IMR-90 (cell line): ENCODE measurements around the gene SH3BP5. TPM values are rescaled to one million over a fixed set of nuclear protein-coding genes. Genes with fewer than 3 reads are reported as not detected.

Source experiments
- ATAC-seq: fragments of 200-7000 bp; cut with Tn5 transposase; 2 replicates; pipeline ENCODE4 v1.9.1; 2020; ENCODE audit warnings: low read depth, mild to moderate bottlenecking, moderate library complexity
- BruUV-seq: library from RNA; stranded (reverse); fragments of 400-500 nt; replicated peaks from 2 replicates; lab custom pipeline; 2021; lab: Mats Ljungman, UMichigan
- CTCF ChIA-PET: fragments of 300-600 bp; formaldehyde crosslinking; extraction: SDS; loops from one replicate; lab custom pipeline; 2021; ENCODE audit warnings: antibody characterized with exemption; lab: Yijun Ruan, JAX
- POLR2A ChIA-PET: fragments of 300-600 bp; sonication (Branson Sonifier 250); formaldehyde crosslinking; loops from one replicate; lab custom pipeline; 2022; ENCODE audit warnings: antibody characterized with exemption; ENCODE audit not compliant: unreplicated experiment; lab: Charles Lee
- DNase-seq: peaks from one replicate; pipeline ENCODE4 v3.0.0; 2013
- H2AFZ ChIP-seq: replicated peaks from 2 replicates; pipeline ENCODE3; 2013; ENCODE audit warnings: low read length, mild to moderate bottlenecking; ENCODE audit not compliant: poor library complexity
- H2AK5ac ChIP-seq: 2 replicates; pipeline ENCODE4 v1.6.1; 2013; ENCODE audit warnings: low read depth, low read length, inconsistent platforms
- H2AK9ac ChIP-seq: replicated peaks from 2 replicates; pipeline ENCODE3; 2013; ENCODE audit warnings: mild to moderate bottlenecking, low read depth, low read length, moderate library complexity; ENCODE audit not compliant: poor library complexity
- H2BK120ac ChIP-seq: 2 replicates; pipeline ENCODE4 v1.6.1; 2013; ENCODE audit warnings: low read depth, low read length, inconsistent platforms
- H2BK15ac ChIP-seq: 3 replicates; pipeline ENCODE4 v1.6.1; 2013; ENCODE audit warnings: low read depth, low read length, inconsistent platforms
- H2BK20ac ChIP-seq: 2 replicates; pipeline ENCODE4 v1.6.1; 2013; ENCODE audit warnings: low read depth, mild to moderate bottlenecking, inconsistent platforms, low read length, moderate library complexity
- H2BK5ac ChIP-seq: 2 replicates; pipeline ENCODE4 v1.6.1; 2013; ENCODE audit warnings: mild to moderate bottlenecking, low read depth, low read length, inconsistent platforms; ENCODE audit not compliant: poor library complexity, severe bottlenecking
- H3K14ac ChIP-seq: replicated peaks from 2 replicates; pipeline ENCODE4 v1.6.1; 2013; ENCODE audit warnings: low read depth, low read length, inconsistent platforms
- H3K18ac ChIP-seq: 2 replicates; pipeline ENCODE4 v1.6.1; 2013; ENCODE audit warnings: low read depth, low read length, control low read depth
- H3K23ac ChIP-seq: 2 replicates; pipeline ENCODE4 v1.6.1; 2013; ENCODE audit warnings: low read depth, low read length, inconsistent platforms
- H3K27ac ChIP-seq: 2 replicates; pipeline ENCODE4 v1.5.1; 2013; ENCODE audit warnings: mild to moderate bottlenecking, control low read depth, low read length; ENCODE audit not compliant: insufficient read depth
- H3K27me3 ChIP-seq: 2 replicates; pipeline ENCODE4 v1.6.1; 2013; ENCODE audit warnings: low read length; ENCODE audit not compliant: control insufficient read depth, insufficient read depth
- H3K36me3 ChIP-seq: 2 replicates; pipeline ENCODE4 v1.6.1; 2013; ENCODE audit warnings: low read length, mixed read lengths; ENCODE audit not compliant: control insufficient read depth, insufficient read depth
- H3K4ac ChIP-seq: 2 replicates; pipeline ENCODE4 v1.6.1; 2013; ENCODE audit warnings: low read depth, low read length, inconsistent platforms
- H3K4me1 ChIP-seq: 2 replicates; pipeline ENCODE4 v1.6.1; 2013; ENCODE audit warnings: low read length, mixed read lengths; ENCODE audit not compliant: control insufficient read depth, insufficient read depth
- H3K4me2 ChIP-seq: 2 replicates; pipeline ENCODE4 v1.6.1; 2013; ENCODE audit warnings: low read depth, mild to moderate bottlenecking, control low read depth, low read length, moderate library complexity
- H3K4me3 ChIP-seq: 2 replicates; pipeline ENCODE4 v1.5.1; 2013; ENCODE audit warnings: low read depth, mild to moderate bottlenecking, control low read depth, low read length, moderate library complexity; ENCODE audit not compliant: insufficient read depth
- H3K56ac ChIP-seq: 2 replicates; pipeline ENCODE4 v1.6.1; 2013; ENCODE audit warnings: low read length, inconsistent platforms; ENCODE audit not compliant: insufficient read depth; ENCODE audit errors: extremely low read depth
- H3K79me1 ChIP-seq, 2 experiments: 2 replicates each; pipeline ENCODE4 v1.6.1; 2013; ENCODE audit warnings: low read length in 2 of 2, inconsistent platforms in 1 of 2, low read depth in 1 of 2
- H3K9ac ChIP-seq: 2 replicates; pipeline ENCODE4 v1.6.1; 2013; ENCODE audit warnings: low read depth, low read length, control low read depth
- H3K9me1 ChIP-seq: 2 replicates; pipeline ENCODE4 v1.6.1; 2013; ENCODE audit warnings: low read length, inconsistent platforms; ENCODE audit not compliant: insufficient read depth
- H3K9me3 ChIP-seq: 2 replicates; pipeline ENCODE4 v1.6.1; 2013; ENCODE audit warnings: low read length; ENCODE audit not compliant: control insufficient read depth, insufficient read depth
- H4K20me1 ChIP-seq: 2 replicates; pipeline ENCODE4 v1.6.1; 2013; ENCODE audit warnings: low read length, inconsistent platforms; ENCODE audit not compliant: insufficient read depth
- H4K5ac ChIP-seq: 2 replicates; pipeline ENCODE4 v1.6.1; 2013; ENCODE audit warnings: mild to moderate bottlenecking, low read depth, low read length, control low read depth
- H4K8ac ChIP-seq, 2 experiments: 2 replicates each; pipeline ENCODE4 v1.6.1; 2013; ENCODE audit warnings: low read depth in 2 of 2, low read length in 2 of 2, control low read depth in 1 of 2, inconsistent platforms in 1 of 2
- H4K91ac ChIP-seq: 2 replicates; pipeline ENCODE4 v1.6.1; 2013; ENCODE audit warnings: low read depth, low read length, inconsistent platforms; ENCODE audit not compliant: insufficient read depth
- BHLHE40 ChIP-seq: fragments of 150-350 bp; IDR thresholded peaks from 2 replicates; pipeline ENCODE4 v1.6.1; 2016; ENCODE audit warnings: mild to moderate bottlenecking, low read depth, low read length
- CEBPB ChIP-seq: IDR thresholded peaks from 2 replicates; pipeline ENCODE4 v1.6.1; 2012; ENCODE audit warnings: low read depth, low read length, improper control_type of control experiment
- CHD1 ChIP-seq: IDR thresholded peaks from 2 replicates; pipeline ENCODE4 v1.6.1; 2012; ENCODE audit warnings: low read depth, low read length, improper control_type of control experiment
- CTCF ChIP-seq: conservative IDR thresholded peaks from 2 replicates; pipeline ENCODE4 v1.5.1; 2012; ENCODE audit warnings: mild to moderate bottlenecking, low read depth, low read length, improper control_type of control experiment
- ELK1 ChIP-seq: fragments of 150-350 bp; IDR thresholded peaks from 2 replicates; pipeline ENCODE4 v1.6.1; 2016; ENCODE audit warnings: low read depth, mild to moderate bottlenecking, low read length, moderate library complexity, borderline replicate concordance
- FOS ChIP-seq: fragments of 150-350 bp; IDR thresholded peaks from 2 replicates; pipeline ENCODE4 v1.6.1; 2016; ENCODE audit warnings: low read depth, low read length
- MAFK ChIP-seq: IDR thresholded peaks from 2 replicates; pipeline ENCODE4 v1.6.1; 2012; ENCODE audit warnings: low read depth, low read length, improper control_type of control experiment
- MXI1 ChIP-seq: IDR thresholded peaks from 2 replicates; pipeline ENCODE4 v1.6.1; 2012; ENCODE audit warnings: low read depth, mild to moderate bottlenecking, low read length, moderate library complexity, borderline replicate concordance
- NFE2L2 ChIP-seq: fragments of 150-350 bp; IDR thresholded peaks from 2 replicates; pipeline ENCODE4 v1.6.1; 2016; ENCODE audit warnings: low read depth, mild to moderate bottlenecking, low read length
- POLR2A ChIP-seq: IDR thresholded peaks from 2 replicates; pipeline ENCODE4 v1.6.1; 2012; ENCODE audit warnings: mild to moderate bottlenecking, low read depth, low read length
- RAD21 ChIP-seq: IDR thresholded peaks from 2 replicates; pipeline ENCODE4 v1.6.1; 2012; ENCODE audit warnings: low read length, improper control_type of control experiment
- RCOR1 ChIP-seq: IDR thresholded peaks from 2 replicates; pipeline ENCODE4 v1.6.1; 2012; ENCODE audit warnings: mild to moderate bottlenecking, low read length, improper control_type of control experiment; ENCODE audit not compliant: insufficient replicate concordance
- RFX5 ChIP-seq: IDR thresholded peaks from 2 replicates; pipeline ENCODE4 v1.8.0; 2012; ENCODE audit warnings: low read depth, mild to moderate bottlenecking, low read length, moderate library complexity
- WGBS, 2 experiments: methylation state at CpG; one replicate each; pipeline versions ENCODE4 v1.1.5 to v1.1.7; 2013; ENCODE audit warnings: missing lambda C conversion rate in 2 of 2; ENCODE audit not compliant: insufficient read length in 1 of 2; ENCODE audit errors: extremely low coverage in 2 of 2; 5-methylcytosine and 5-hydroxymethylcytosine counted together
- dilution Hi-C: fragments of 300-500 bp; cut with HindIII; formaldehyde crosslinking; loops from one replicate; pipeline ENCODE4 v1.14.3; 2018; ENCODE audit warnings: low sequenced_read_pairs; ENCODE audit not compliant: unreplicated experiment
- in situ Hi-C: fragments of 300-500 bp; cut with MboI; formaldehyde crosslinking; loops from 3 replicates; pipeline ENCODE4 v1.14.3; 2019; ENCODE audit warnings: low sequenced_read_pairs, inconsistent platforms, mixed read lengths
- intact Hi-C: fragments of 100-400 bp; cut with micrococcal nuclease; formaldehyde crosslinking; loops from 2 replicates; pipeline ENCODE4 v1.10.0; 2022
- polyA plus RNA-seq, 3 experiments: library from polyadenylated mRNA; depleted of rRNA; stranded (reverse); fragments of >200 nt; gene quantifications; 2 replicates each; pipeline ENCODE4 v1.2.3, GENCODE V29; 2012; ENCODE audit warnings: low replicate concordance in 1 of 3
- total RNA-seq: library from RNA; depleted of rRNA; stranded (reverse); fragments of >200 nt; gene quantifications from 2 replicates; pipeline ENCODE4 v1.2.3, GENCODE V29; 2012

The SH3BP5 gene
- total and polyA plus RNA-seq, 2 of the 4 experiments (the other 2 are of a cell fraction), result 14.0 to 23.5 TPM

- no peaks in the 10 kb centered on the region for H3K27me3 ChIP-seq
- no peak overlapping the region for H4K91ac ChIP-seq
- H2BK5ac ChIP-seq, result no peak overlapping the region
- peaks cover 2 to 4% of the 10 kb centered on the region in 2 experiments; a peak in 1 of 4 replicates for H3K79me1 ChIP-seq
- TF ChIP-seq CHD1 (no peak), RCOR1 (no peak), POLR2A (no peak), MXI1 (no peak), MAFK (no peak), RFX5 (no peak), RAD21 (no peak), CTCF (no peak), ELK1 (no peak), FOS (no peak), NFE2L2 (no peak), BHLHE40 (no peak), CEBPB (no peak)
- no peaks in the 10 kb centered on the region for H3K9me3 ChIP-seq
- ATAC-seq, result no peak
- no peak overlapping the region for H2BK120ac ChIP-seq
- intact Hi-C loops, result no loop called here
- no TSS peak for BruUV-seq
- WGBS, 2 experiments, result no CpG with 5 or more reads among the region's 3 CpGs
- H3K23ac ChIP-seq, result no peak overlapping the region
- H2AK5ac ChIP-seq, result no peak overlapping the region
- no peak overlapping the region for H2AFZ ChIP-seq
- no peak overlapping the region for H3K14ac ChIP-seq
- H2BK20ac ChIP-seq, result no peak overlapping the region
- H4K5ac ChIP-seq, result no peak overlapping the region
- ChIA-PET CTCF (interaction anchor here (0.6 kb wide), 2 partner anchors 34 to 330 kb away, joined by 4 read pairs; no protein-coding TSS in a partner anchor), POLR2A (no interaction called here)
- no peak overlapping the region for H3K18ac ChIP-seq
- H3K56ac ChIP-seq, result no peak overlapping the region
- dilution Hi-C loops, result no loop called here
- no peak overlapping the region for H3K4me2 ChIP-seq
- H2BK15ac ChIP-seq, result no peak overlapping the region
- no peaks in the 10 kb centered on the region for H3K4me1 ChIP-seq
- H4K20me1 ChIP-seq, result no peaks in the 10 kb centered on the region
- H4K8ac ChIP-seq, result no peak overlapping the region
- peaks cover 11% of the 10 kb centered on the region for H3K9me1 ChIP-seq
- H2AK9ac ChIP-seq, result no peak overlapping the region
- DNase-seq, result no peak
- H3K4ac ChIP-seq, result no peak overlapping the region
- H3K9ac ChIP-seq, result no peak overlapping the region
- in situ Hi-C loops, result no loop called here
- H3K27ac ChIP-seq, result no peak overlapping the region
- H3K36me3 ChIP-seq, result no peaks in the 10 kb centered on the region
- no peak overlapping the region for H3K4me3 ChIP-seq
Observed at GRCh38 chr3:15299036-15299435, 33.4 kb downstream of the SH3BP5 start.
